Measurements from ENCODE around the gene GAB2.

GAB2 gene

GRCh38 chr11:78432956-78433355, 15.3 kb upstream of the GAB2 start:
- Histone ChIP-seq H2AK5ac (ENCODE audit: low read depth, low read length) (no peak overlapping the region), H3K4ac (ENCODE audit: low read length) (no peak overlapping the region), H2BK15ac (ENCODE audit: low read length) (no peak overlapping the region), H2BK120ac (ENCODE audit: low read depth, low read length) (no peak overlapping the region), H3K4me2 (ENCODE audit: insufficient read depth, low read length, poor library complexity, severe bottlenecking) (no peak overlapping the region), H3K36me3 (replicated peaks in 1 of 2; ENCODE audit: control insufficient read depth in 2 of 2, insufficient read depth in 2 of 2, low read length in 2 of 2) (peaks cover 2 to 13% of the 10 kb centered on the region in 2 donors), H2BK5ac (ENCODE audit: low read length) (no peak overlapping the region), H3K27me3 (ENCODE audit: control insufficient read depth in 3 of 3, insufficient read depth in 3 of 3, low read depth in 1 of 3, low read length in 3 of 3) (no peaks in the 10 kb centered on the region), H3K18ac (ENCODE audit: low read length) (no peak overlapping the region), H3K4me3 (ENCODE audit: low read length in 2 of 2) (no peak overlapping the region), H3K79me1 (ENCODE audit: low read depth, low read length) (no peaks in the 10 kb centered on the region), H3K27ac (replicated peaks; ENCODE audit: low read length) (no peak overlapping the region), H2BK12ac (ENCODE audit: low read length) (no peak overlapping the region), H3K14ac (ENCODE audit: low read length) (no peak overlapping the region), H2AFZ (ENCODE audit: low read length) (no peak overlapping the region), H3K4me1 (ENCODE audit: control insufficient read depth in 2 of 2, insufficient read depth in 1 of 2, low read depth in 1 of 2, low read length in 2 of 2) (no peaks in the 10 kb centered on the region), H3K9me3 (replicated peaks in 1 of 2; ENCODE audit: control insufficient read depth in 2 of 2, insufficient read depth in 1 of 2, low read depth in 1 of 2, low read length in 2 of 2) (no peaks in the 10 kb centered on the region), H4K91ac (ENCODE audit: low read depth, low read length, poor library complexity) (no peak overlapping the region), H3K9ac (ENCODE audit: low read depth, low read length, poor library complexity) (no peak overlapping the region), H4K8ac (ENCODE audit: low read depth, low read length) (no peak overlapping the region), H3K23ac (ENCODE audit: low read depth, low read length, poor library complexity) (no peak overlapping the region)
- no CpG with 5 or more reads among the region's 1 CpG for WGBS, 2 donors (ENCODE audit: extremely low coverage in 2 of 2, insufficient read length in 2 of 2, insufficient replicate concordance in 1 of 2)
- no peak for DNase-seq (ENCODE audit: low spot score)

DNA sequence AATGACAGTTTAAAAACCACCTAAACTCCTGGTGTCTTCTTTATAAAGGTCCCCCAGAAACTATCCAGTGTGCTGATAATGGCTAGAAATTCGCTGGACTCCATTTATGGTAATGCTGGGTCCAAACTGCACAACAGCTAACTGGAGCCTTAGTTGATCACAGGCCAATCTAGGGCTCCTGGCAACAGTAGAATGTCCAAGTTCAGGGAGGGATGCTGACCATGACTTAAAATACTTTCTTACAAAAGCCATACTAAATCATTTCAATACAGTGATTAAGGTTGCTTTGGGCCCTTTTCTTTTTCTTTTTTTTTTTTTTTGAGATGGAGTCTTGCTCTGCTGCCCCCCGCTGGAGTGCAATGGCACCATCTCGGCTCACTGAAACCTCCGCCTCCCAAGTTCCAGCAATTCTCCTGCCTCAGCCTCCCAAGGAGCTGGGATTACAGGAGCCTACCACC, 14.5 kb upstream of the GAB2 start:
- Histone ChIP-seq H2AFZ (ENCODE audit: low read length) (no peak overlapping the region), H2BK5ac (ENCODE audit: low read length) (no peak overlapping the region), H3K4me1 (ENCODE audit: control insufficient read depth in 2 of 2, insufficient read depth in 1 of 2, low read depth in 1 of 2, low read length in 2 of 2) (no peaks in the 10 kb centered on the region), H3K4ac (ENCODE audit: low read length) (no peak overlapping the region), H4K91ac (ENCODE audit: low read depth, low read length, poor library complexity) (no peak overlapping the region), H3K27me3 (ENCODE audit: control insufficient read depth in 3 of 3, insufficient read depth in 3 of 3, low read depth in 1 of 3, low read length in 3 of 3) (no peaks in the 10 kb centered on the region), H4K8ac (ENCODE audit: low read depth, low read length) (no peak overlapping the region), H2BK15ac (ENCODE audit: low read length) (no peak overlapping the region), H3K27ac (replicated peaks; ENCODE audit: low read length) (no peak overlapping the region), H3K14ac (ENCODE audit: low read length) (no peak overlapping the region), H3K9ac (ENCODE audit: low read depth, low read length, poor library complexity) (no peak overlapping the region), H3K4me3 (ENCODE audit: low read length in 2 of 2) (no peak overlapping the region), H2BK12ac (ENCODE audit: low read length) (no peak overlapping the region), H3K18ac (ENCODE audit: low read length) (no peak overlapping the region), H3K23ac (ENCODE audit: low read depth, low read length, poor library complexity) (no peak overlapping the region), H3K79me1 (ENCODE audit: low read depth, low read length) (no peaks in the 10 kb centered on the region), H3K36me3 (replicated peaks in 1 of 2; ENCODE audit: control insufficient read depth in 2 of 2, insufficient read depth in 2 of 2, low read length in 2 of 2) (peaks cover 2 to 10% of the 10 kb centered on the region in 2 donors), H2AK5ac (ENCODE audit: low read depth, low read length) (no peak overlapping the region), H3K4me2 (ENCODE audit: insufficient read depth, low read length, poor library complexity, severe bottlenecking) (no peak overlapping the region), H2BK120ac (ENCODE audit: low read depth, low read length) (no peak overlapping the region), H3K9me3 (replicated peaks in 1 of 2; ENCODE audit: control insufficient read depth in 2 of 2, insufficient read depth in 1 of 2, low read depth in 1 of 2, low read length in 2 of 2) (no peaks in the 10 kb centered on the region)
- DNase-seq (ENCODE audit: low spot score), result no peak
- no CpG with 5 or more reads among the region's 4 CpGs for WGBS, 2 donors (ENCODE audit: extremely low coverage in 2 of 2, insufficient read length in 2 of 2, insufficient replicate concordance in 1 of 2)

GRCh38 chr11:78429660-78430059, 12.0 kb upstream of the GAB2 start:
- H3K4me2 ChIP-seq (ENCODE audit: insufficient read depth, low read length, poor library complexity, severe bottlenecking), result no peak overlapping the region
- H2AK5ac ChIP-seq (ENCODE audit: low read depth, low read length), result no peak overlapping the region
- no peak overlapping the region for H2BK15ac ChIP-seq (ENCODE audit: low read length)
- no peak overlapping the region for H4K8ac ChIP-seq (ENCODE audit: low read depth, low read length)
- no peak overlapping the region for H4K91ac ChIP-seq (ENCODE audit: low read depth, low read length, poor library complexity)
- no peak overlapping the region for H2BK5ac ChIP-seq (ENCODE audit: low read length)
- H3K9ac ChIP-seq (ENCODE audit: low read depth, low read length, poor library complexity), result no peak overlapping the region
- H3K23ac ChIP-seq (ENCODE audit: low read depth, low read length, poor library complexity), result no peak overlapping the region
- DNase-seq (ENCODE audit: low spot score), result no peak
- no peaks in the 10 kb centered on the region for H3K9me3 ChIP-seq (replicated peaks in 1 of 2; ENCODE audit: control insufficient read depth in 2 of 2, insufficient read depth in 1 of 2, low read depth in 1 of 2, low read length in 2 of 2)
- peaks cover 0 to 3% of the 10 kb centered on the region in 2 donors for H3K4me1 ChIP-seq (ENCODE audit: control insufficient read depth in 2 of 2, insufficient read depth in 1 of 2, low read depth in 1 of 2, low read length in 2 of 2)
- H3K18ac ChIP-seq (ENCODE audit: low read length), result no peak overlapping the region
- peaks cover 0 to 3% of the 10 kb centered on the region in 2 donors for H3K36me3 ChIP-seq (replicated peaks in 1 of 2; ENCODE audit: control insufficient read depth in 2 of 2, insufficient read depth in 2 of 2, low read length in 2 of 2)
- no peaks in the 10 kb centered on the region for H3K27me3 ChIP-seq (ENCODE audit: control insufficient read depth in 3 of 3, insufficient read depth in 3 of 3, low read depth in 1 of 3, low read length in 3 of 3)
- H3K4ac ChIP-seq (ENCODE audit: low read length), result no peak overlapping the region
- no peaks in the 10 kb centered on the region for H3K79me1 ChIP-seq (ENCODE audit: low read depth, low read length)
- no peak overlapping the region for H2AFZ ChIP-seq (ENCODE audit: low read length)
- no peak overlapping the region for H2BK120ac ChIP-seq (ENCODE audit: low read depth, low read length)
- no peak overlapping the region for H3K4me3 ChIP-seq (ENCODE audit: low read length in 2 of 2)
- WGBS, 2 donors (ENCODE audit: extremely low coverage in 2 of 2, insufficient read length in 2 of 2, insufficient replicate concordance in 1 of 2), result no CpG with 5 or more reads among the region's 4 CpGs
- no peak overlapping the region for H2BK12ac ChIP-seq (ENCODE audit: low read length)
- no peak overlapping the region for H3K27ac ChIP-seq (replicated peaks; ENCODE audit: low read length)
- H3K14ac ChIP-seq (ENCODE audit: low read length), result no peak overlapping the region

DNA sequence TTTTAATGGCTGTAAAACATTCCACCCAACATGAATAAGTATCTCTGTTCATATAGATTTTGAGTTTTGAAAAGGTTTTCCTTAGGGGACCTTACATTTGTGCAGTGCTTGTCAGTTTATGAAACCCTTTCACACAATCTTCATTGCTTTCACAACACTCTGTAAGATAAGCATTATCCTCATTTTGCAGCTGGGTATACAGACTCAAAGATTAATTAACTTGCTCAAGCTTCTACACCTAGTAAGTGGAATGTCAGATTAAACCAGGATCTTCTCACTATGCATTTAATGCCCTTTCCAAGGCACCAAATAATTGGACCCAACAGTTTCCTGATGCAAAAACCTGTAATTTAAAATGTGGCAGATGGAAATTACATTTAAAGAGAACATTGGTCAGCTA, 11.6 kb upstream of the GAB2 start:
- Histone ChIP-seq H3K23ac (ENCODE audit: low read depth, low read length, poor library complexity) (no peak overlapping the region), H2BK5ac (ENCODE audit: low read length) (no peak overlapping the region), H3K9ac (ENCODE audit: low read depth, low read length, poor library complexity) (no peak overlapping the region), H3K4me1 (ENCODE audit: control insufficient read depth in 2 of 2, insufficient read depth in 1 of 2, low read depth in 1 of 2, low read length in 2 of 2) (peaks cover 3 to 5% of the 10 kb centered on the region in 2 donors), H3K18ac (ENCODE audit: low read length) (no peak overlapping the region), H4K91ac (ENCODE audit: low read depth, low read length, poor library complexity) (no peak overlapping the region), H2BK120ac (ENCODE audit: low read depth, low read length) (no peak overlapping the region), H3K79me1 (ENCODE audit: low read depth, low read length) (no peaks in the 10 kb centered on the region), H3K14ac (ENCODE audit: low read length) (no peak overlapping the region), H3K27ac (replicated peaks; ENCODE audit: low read length) (no peak overlapping the region), H2BK15ac (ENCODE audit: low read length) (no peak overlapping the region), H2AFZ (ENCODE audit: low read length) (no peak overlapping the region), H2AK5ac (ENCODE audit: low read depth, low read length) (no peak overlapping the region), H3K9me3 (replicated peaks in 1 of 2; ENCODE audit: control insufficient read depth in 2 of 2, insufficient read depth in 1 of 2, low read depth in 1 of 2, low read length in 2 of 2) (no peaks in the 10 kb centered on the region), H2BK12ac (ENCODE audit: low read length) (no peak overlapping the region), H3K4me2 (ENCODE audit: insufficient read depth, low read length, poor library complexity, severe bottlenecking) (no peak overlapping the region), H4K8ac (ENCODE audit: low read depth, low read length) (no peak overlapping the region), H3K27me3 (ENCODE audit: control insufficient read depth in 3 of 3, insufficient read depth in 3 of 3, low read depth in 1 of 3, low read length in 3 of 3) (no peaks in the 10 kb centered on the region), H3K4ac (ENCODE audit: low read length) (no peak overlapping the region), H3K4me3 (ENCODE audit: low read length in 2 of 2) (no peak overlapping the region), H3K36me3 (replicated peaks in 1 of 2; ENCODE audit: control insufficient read depth in 2 of 2, insufficient read depth in 2 of 2, low read length in 2 of 2) (peaks cover 0 to 3% of the 10 kb centered on the region in 2 donors)
- no peak for DNase-seq (ENCODE audit: low spot score)

Measured in neuronal stem cell (in vitro differentiated cells).